ENCODE measurements around the gene FGFR2. TPM values are rescaled to one million over a fixed set of nuclear protein-coding genes. Genes with fewer than 3 reads are reported as not detected.

Gene FGFR2
- total RNA-seq, 2 experiments from 2014 or later, result not detected

- ChIA-PET CTCF (ENCODE audit: unreplicated experiment) (no interaction called here), POLR2A (no interaction called here)
- Histone ChIP-seq H3K4me3 (ENCODE audit: low read depth, low read length, poor library complexity, severe bottlenecking) (no peak overlapping the region), H3K9me3 (ENCODE audit: low read length) (no peaks in the 10 kb centered on the region), H3K9me2 (ENCODE audit: insufficient read depth, low read length) (no peaks in the 10 kb centered on the region), H3K4me2 (ENCODE audit: low read length) (no peak overlapping the region), H3K36me3 (ENCODE audit: insufficient read depth, low read length) (no peaks in the 10 kb centered on the region), H4K20me1 (ENCODE audit: insufficient read depth, low read length) (no peaks in the 10 kb centered on the region), H3K27ac (ENCODE audit: low read depth, low read length, poor library complexity, severe bottlenecking) (no peak overlapping the region), H3K79me2 (ENCODE audit: insufficient read depth, low read depth, low read length) (no peaks in the 10 kb centered on the region), H2AFZ (ENCODE audit: low read length) (no peak overlapping the region), H3K4me1 (ENCODE audit: insufficient read depth, low read length, poor library complexity, severe bottlenecking) (no peaks in the 10 kb centered on the region)
- TF ChIP-seq CTCF (conservative IDR thresholded peaks at IDR 0.05; ENCODE audit: low read length), result no peak
- BruUV-seq (replicated peaks), result no TSS peak
- DNase-seq (ENCODE audit: low spot score), result no peak
- intact Hi-C loops (cut with micrococcal nuclease; ENCODE audit: unreplicated experiment), result no loop called here
Observed at GRCh38 chr10:121469797-121470606, 128.2 kb downstream of the FGFR2 start.

- ChIA-PET POLR2A (interaction anchor here (0.6 kb wide), 1 partner anchor 442 kb away, joined by 4 read pairs; no protein-coding TSS in a partner anchor), CTCF (ENCODE audit: unreplicated experiment) (no interaction called here)
- BruUV-seq (replicated peaks), result no TSS peak
- H3K4me3 ChIP-seq (ENCODE audit: low read depth, low read length, poor library complexity, severe bottlenecking), result no peak overlapping the region
- no peak for TF ChIP-seq CTCF (conservative IDR thresholded peaks at IDR 0.05; ENCODE audit: low read length)
- no peak for TF ChIP-seq EZH2phosphoT487 (IDR thresholded peaks at IDR 0.05; ENCODE audit: borderline replicate concordance, low read depth, low read length)
- H3K36me3 ChIP-seq (ENCODE audit: insufficient read depth, low read length), result no peaks in the 10 kb centered on the region
- H3K9me2 ChIP-seq (ENCODE audit: insufficient read depth, low read length), result no peaks in the 10 kb centered on the region
- H3K4me2 ChIP-seq (ENCODE audit: low read length), result no peak overlapping the region
- DNase-seq (ENCODE audit: low spot score), result no peak
- no peaks in the 10 kb centered on the region for H3K79me2 ChIP-seq (ENCODE audit: insufficient read depth, low read depth, low read length)
- no peak overlapping the region for H3K27ac ChIP-seq (ENCODE audit: low read depth, low read length, poor library complexity, severe bottlenecking)
- H3K4me1 ChIP-seq (ENCODE audit: insufficient read depth, low read length, poor library complexity, severe bottlenecking), result no peaks in the 10 kb centered on the region
- no peak overlapping the region for H2AFZ ChIP-seq (ENCODE audit: low read length)
- no peaks in the 10 kb centered on the region for H4K20me1 ChIP-seq (ENCODE audit: insufficient read depth, low read length)
- intact Hi-C loops (cut with micrococcal nuclease; ENCODE audit: unreplicated experiment), result no loop called here
- H3K9me3 ChIP-seq (ENCODE audit: low read length), result no peaks in the 10 kb centered on the region
Observed at GRCh38 chr10:121468726-121469125, 129.5 kb downstream of the FGFR2 start.

- no peaks in the 10 kb centered on the region for H3K4me1 ChIP-seq (ENCODE audit: insufficient read depth, low read length, poor library complexity, severe bottlenecking)
- intact Hi-C loops (cut with micrococcal nuclease; ENCODE audit: unreplicated experiment), result no loop called here
- no peak overlapping the region for H2AFZ ChIP-seq (ENCODE audit: low read length)
- BruUV-seq (replicated peaks), result no TSS peak
- no peaks in the 10 kb centered on the region for H3K9me2 ChIP-seq (ENCODE audit: insufficient read depth, low read length)
- POLR2A ChIA-PET, result interaction anchor here (0.7 kb wide), 1 partner anchor 340 kb away, joined by 3 read pairs; no protein-coding TSS in a partner anchor
- no peaks in the 10 kb centered on the region for H4K20me1 ChIP-seq (ENCODE audit: insufficient read depth, low read length)
- H3K9me3 ChIP-seq (ENCODE audit: low read length), result no peaks in the 10 kb centered on the region
- CTCF ChIA-PET (ENCODE audit: unreplicated experiment), result no interaction called here
- H3K27ac ChIP-seq (ENCODE audit: low read depth, low read length, poor library complexity, severe bottlenecking), result no peak overlapping the region
- H3K4me2 ChIP-seq (ENCODE audit: low read length), result no peak overlapping the region
- no peak for DNase-seq (ENCODE audit: low spot score)
- no peaks in the 10 kb centered on the region for H3K36me3 ChIP-seq (ENCODE audit: insufficient read depth, low read length)
- no peaks in the 10 kb centered on the region for H3K79me2 ChIP-seq (ENCODE audit: insufficient read depth, low read depth, low read length)
- H3K4me3 ChIP-seq (ENCODE audit: low read depth, low read length, poor library complexity, severe bottlenecking), result no peak overlapping the region
- no peak for TF ChIP-seq EZH2phosphoT487 (IDR thresholded peaks at IDR 0.05; ENCODE audit: borderline replicate concordance, low read depth, low read length)
- TF ChIP-seq CTCF (conservative IDR thresholded peaks at IDR 0.05; ENCODE audit: low read length), result no peak
Observed at GRCh38 chr10:121466424-121466823, 131.8 kb downstream of the FGFR2 start.

Data from OCI-LY7 (cell line).